T-cell (primary cell): ENCODE results near the gene EML4. TPM values are rescaled to one million over a fixed set of nuclear protein-coding genes. Genes with fewer than 3 reads are reported as not detected.
A peak's percentile ranks its signal among the peaks of the same experiment; 100 is the strongest.

ENCODE experiments used
- ATAC-seq, 4 experiments: fragments of 200-7000 bp in 3 of 4; fragments of 150-1000 bp in 1 of 4; cut with Tn5 transposase; replicated peaks in 1 of 4; 1 replicate in 3 of 4; 2 replicates in 1 of 4; pipeline ENCODE4 v1.10.0; 2021; ENCODE audit warnings: moderate library complexity in 3 of 4, mild to moderate bottlenecking in 2 of 4, moderate number of reproducible peaks in 1 of 4
- CTCF ChIA-PET, 2 donors: fragments of 300-600 bp; sonication (Branson Sonifier 250); formaldehyde crosslinking; loops; one replicate each; lab custom pipeline; 2022; ENCODE audit warnings: antibody characterized with exemption in 2 of 2; lab: Charles Lee
- POLR2A ChIA-PET, 2 donors: fragments of 300-600 bp; sonication (Branson Sonifier 250); formaldehyde crosslinking; loops; one replicate each; lab custom pipeline; 2022; ENCODE audit warnings: antibody characterized with exemption in 2 of 2; lab: Charles Lee
- DNase-seq, 35 experiments: peaks; one replicate each; pipeline versions ENCODE4 v3.0.0 to v3.0.0-alpha.2; 2013 to 2023
- H3K27ac ChIP-seq: one replicate; pipeline ENCODE4 v1.5.1; 2013; ENCODE audit warnings: low read length
- H3K27me3 ChIP-seq, 2 experiments: replicated peaks in 1 of 2; 1 replicate in 1 of 2; 2 replicates in 1 of 2; pipeline versions ENCODE4 v1.6.1 to v1.7.0; 2013; ENCODE audit warnings: low read length in 1 of 2, mixed read lengths in 1 of 2; ENCODE audit not compliant: control insufficient read depth in 2 of 2, insufficient read depth in 2 of 2; ENCODE audit errors: extremely low read depth in 1 of 2
- H3K36me3 ChIP-seq, 2 donors: 1 replicate in 1 of 2; 2 replicates in 1 of 2; pipeline versions ENCODE4 v1.6.1 to v1.7.0; 2013; ENCODE audit warnings: low read length in 1 of 2; ENCODE audit not compliant: control insufficient read depth in 2 of 2, insufficient read depth in 1 of 2; ENCODE audit errors: extremely low read depth in 1 of 2
- H3K4me1 ChIP-seq, 2 experiments: 1 replicate in 1 of 2; 2 replicates in 1 of 2; pipeline versions ENCODE4 v1.6.1 to v1.7.0; 2013; ENCODE audit warnings: low read length in 2 of 2, mixed read lengths in 1 of 2; ENCODE audit not compliant: insufficient read depth in 2 of 2, control insufficient read depth in 1 of 2; ENCODE audit errors: extremely low read depth in 1 of 2
- H3K4me3 ChIP-seq, 2 donors: 1 replicate in 1 of 2; 2 replicates in 1 of 2; pipeline versions ENCODE4 v1.5.1 to v1.7.0; 2013; ENCODE audit warnings: mild to moderate bottlenecking in 2 of 2, low read length in 1 of 2, moderate library complexity in 1 of 2; ENCODE audit not compliant: control insufficient read depth in 1 of 2; ENCODE audit errors: extremely low read depth in 1 of 2
- H3K9me3 ChIP-seq: 2 replicates; pipeline ENCODE4 v1.7.0; 2013
- H3K27ac Mint-ChIP-seq, 2 donors: one replicate each; pipeline ENCODE4 v1.8.0; 2020 to 2021; ENCODE audit warnings: mild to moderate bottlenecking in 2 of 2, mixed read lengths in 2 of 2
- H3K27me3 Mint-ChIP-seq, 2 donors: one replicate each; pipeline ENCODE4 v1.8.0; 2021 to 2022; ENCODE audit warnings: mixed read lengths in 2 of 2
- H3K36me3 Mint-ChIP-seq: one replicate; pipeline ENCODE4 v1.8.0; 2021; ENCODE audit warnings: mixed read lengths
- H3K4me1 Mint-ChIP-seq, 3 donors: one replicate each; pipeline ENCODE4 v1.8.0; 2020 to 2022; ENCODE audit warnings: mixed read lengths in 3 of 3, mild to moderate bottlenecking in 1 of 3
- H3K4me3 Mint-ChIP-seq, 3 donors: one replicate each; pipeline ENCODE4 v1.8.0; 2020 to 2022; ENCODE audit warnings: mild to moderate bottlenecking in 3 of 3, mixed read lengths in 3 of 3, moderate library complexity in 3 of 3
- H3K9me3 Mint-ChIP-seq, 3 donors: one replicate each; pipeline ENCODE4 v1.8.0; 2020 to 2022; ENCODE audit warnings: mixed read lengths in 3 of 3
- WGBS: methylation state at CpG from one replicate; pipeline ENCODE4 v1.1.5; 2013; ENCODE audit warnings: missing lambda C conversion rate; ENCODE audit not compliant: insufficient coverage; 5-methylcytosine and 5-hydroxymethylcytosine counted together
- total RNA-seq, 35 experiments: library from RNA in 6 of 35; stranded (reverse) in 6 of 35; fragments of 120-200 nt in 1 of 35; gene quantifications; one replicate each; pipeline versions ENCODE4 v1.2.1 to v1.2.4 and lab custom pipeline; 2013 to 2026

Gene EML4
- total RNA-seq, 5 donors from 2014 or later (not counting 1 experiment from before 2014, with no cell fraction given), result 101 to 223 (median 123) TPM

- ChIA-PET POLR2A (interaction anchor here (0.6 kb wide), 2 partner anchors 16 to 81 kb away, joined by 4 to 5 read pairs; no protein-coding TSS in a partner anchor), CTCF (interaction anchor here in 1 of 2 donors (1.0 kb wide), 2 partner anchors 8 to 54 kb away, joined by 3 to 4 read pairs; no protein-coding TSS in a partner anchor)
- Mint-ChIP-seq H3K27ac (peak overlapping the region; percentile 46 to 50), H3K4me3 (peak overlapping the region in 1 of 3 donors; percentile 8), H3K36me3 (peaks cover 5% of the 10 kb centered on the region), H3K4me1 (peaks cover 75 to 88% (median 87%) of the 10 kb centered on the region in 3 donors), H3K9me3 (no peaks in the 10 kb centered on the region), H3K27me3 (no peaks in the 10 kb centered on the region)
- Histone ChIP-seq H3K27me3 (no peaks in the 10 kb centered on the region), H3K9me3 (no peaks in the 10 kb centered on the region), H3K36me3 (no peaks in the 10 kb centered on the region), H3K4me3 (no peak overlapping the region), H3K27ac (no peak overlapping the region), H3K4me1 (peaks cover 2 to 27% of the 10 kb centered on the region in 2 experiments)
- WGBS, result no CpG with 5 or more reads among the region's 2 CpGs
- ATAC-seq (no peak), DNase-seq (no peak)
These were observed 67.8 kb downstream of the EML4 start for GRCh38 chr2:42236911-42237310.

- Mint-ChIP-seq H3K27ac (peak overlapping the region; percentile 52 to 66), H3K9me3 (no peaks in the 10 kb centered on the region), H3K36me3 (peaks cover 5% of the 10 kb centered on the region), H3K4me3 (peak overlapping the region in 1 of 3 donors; percentile 21), H3K4me1 (peaks cover 92 to 94% (median 94%) of the 10 kb centered on the region in 3 donors), H3K27me3 (no peaks in the 10 kb centered on the region)
- no peaks in the 10 kb centered on the region for H3K36me3 ChIP-seq
- no peak overlapping the region for H3K27ac ChIP-seq
- H3K4me1 ChIP-seq, result peaks cover 2 to 25% of the 10 kb centered on the region in 2 experiments
- no peaks in the 10 kb centered on the region for H3K27me3 ChIP-seq
- ChIA-PET CTCF (interaction anchor here (0.6 to 2.1 kb wide), 6 partner anchors 12 to 143 kb away, joined by 3 to 16 read pairs (median 4); no protein-coding TSS in a partner anchor), POLR2A (interaction anchor here in 1 of 2 donors (0.6 to 0.7 kb wide), 2 partner anchors 44 to 352 kb away, joined by 3 to 7 read pairs; no protein-coding TSS in a partner anchor)
- 55% methylated on average over 2 of the region's 7 CpGs for WGBS
- no peaks in the 10 kb centered on the region for H3K9me3 ChIP-seq
- no peak overlapping the region for H3K4me3 ChIP-seq
- DNase-seq (peak in 31 of 35 experiments; percentile 5 to 57 (median 28)), ATAC-seq (peak; percentile 64 to 83 (median 74))
These were observed 69.6 kb downstream of the EML4 start for GRCh38 chr2:42238644-42239288.

GRCh38 chr2:42239289-42239661, 70.1 kb downstream of the EML4 start:
- H3K9me3 Mint-ChIP-seq, result no peaks in the 10 kb centered on the region
- peaks cover 2 to 25% of the 10 kb centered on the region in 2 experiments for H3K4me1 ChIP-seq
- DNase-seq, result no peak
- peaks cover 91 to 92% (median 92%) of the 10 kb centered on the region in 3 donors for H3K4me1 Mint-ChIP-seq
- no peaks in the 10 kb centered on the region for H3K36me3 ChIP-seq
- H3K27ac Mint-ChIP-seq, result peak overlapping the region; percentile 50 to 83
- no peaks in the 10 kb centered on the region for H3K9me3 ChIP-seq
- no peak overlapping the region for H3K4me3 Mint-ChIP-seq
- CTCF ChIA-PET, result interaction anchor here (0.6 to 2.1 kb wide), 5 partner anchors 11 to 144 kb away, joined by 3 to 16 read pairs (median 7); no protein-coding TSS in a partner anchor
- H3K27me3 Mint-ChIP-seq, result no peaks in the 10 kb centered on the region
- no peak overlapping the region for H3K4me3 ChIP-seq
- no peaks in the 10 kb centered on the region for H3K27me3 ChIP-seq
- POLR2A ChIA-PET, result interaction anchor here (0.5 to 0.7 kb wide), 4 partner anchors 18 to 352 kb away, joined by 3 to 7 read pairs (median 5); no protein-coding TSS in a partner anchor
- ATAC-seq, result no peak
- no peak overlapping the region for H3K27ac ChIP-seq
- H3K36me3 Mint-ChIP-seq, result peaks cover under 1% of the 10 kb centered on the region
- WGBS, result no CpG with 5 or more reads among the region's 3 CpGs

- no peaks in the 10 kb centered on the region for H3K27me3 Mint-ChIP-seq
- CTCF ChIA-PET, result interaction anchor here (0.6 to 2.1 kb wide), 6 partner anchors 10 to 145 kb away, joined by 3 to 16 read pairs (median 6); no protein-coding TSS in a partner anchor
- Histone ChIP-seq H3K4me1 (peaks cover 2 to 23% of the 10 kb centered on the region in 2 experiments), H3K27me3 (no peaks in the 10 kb centered on the region), H3K27ac (no peak overlapping the region), H3K36me3 (no peaks in the 10 kb centered on the region), H3K9me3 (no peaks in the 10 kb centered on the region), H3K4me3 (no peak overlapping the region)
- H3K4me1 Mint-ChIP-seq, result peaks cover 92 to 95% (median 93%) of the 10 kb centered on the region in 3 donors
- H3K9me3 Mint-ChIP-seq, result no peaks in the 10 kb centered on the region
- peak overlapping the region; percentile 50 to 83 for H3K27ac Mint-ChIP-seq
- WGBS, result 71% methylated on average over 1 of the region's 1 CpG
- POLR2A ChIA-PET, result interaction anchor here (0.5 to 1.4 kb wide), 5 partner anchors 10 to 353 kb away, joined by 3 to 7 read pairs (median 4); no protein-coding TSS in a partner anchor
- DNase-seq (no peak), ATAC-seq (no peak)
- H3K36me3 Mint-ChIP-seq, result no peaks in the 10 kb centered on the region
- no peak overlapping the region for H3K4me3 Mint-ChIP-seq
These were observed 70.7 kb downstream of the EML4 start for GRCh38 chr2:42239811-42240210.

GRCh38 chr2:42241517-42241916, 72.4 kb downstream of the EML4 start:
- no peaks in the 10 kb centered on the region for H3K9me3 Mint-ChIP-seq
- H3K36me3 Mint-ChIP-seq, result peaks cover 8% of the 10 kb centered on the region
- no peak overlapping the region for H3K4me3 Mint-ChIP-seq
- Histone ChIP-seq H3K27ac (no peak overlapping the region), H3K9me3 (no peaks in the 10 kb centered on the region), H3K4me3 (no peak overlapping the region), H3K36me3 (peaks cover 0 to 7% of the 10 kb centered on the region in 2 donors), H3K4me1 (peaks cover 2 to 18% of the 10 kb centered on the region in 2 experiments), H3K27me3 (no peaks in the 10 kb centered on the region)
- no peaks in the 10 kb centered on the region for H3K27me3 Mint-ChIP-seq
- no peak for ATAC-seq
- H3K27ac Mint-ChIP-seq, result peak overlapping the region; percentile 25 to 76
- ChIA-PET CTCF (interaction anchor here (0.6 to 1.8 kb wide), 8 partner anchors 12 to 147 kb away, joined by 3 to 10 read pairs (median 4); no protein-coding TSS in a partner anchor), POLR2A (interaction anchor here (0.5 to 1.1 kb wide), 4 partner anchors 11 to 69 kb away, joined by 3 to 6 read pairs (median 4); no protein-coding TSS in a partner anchor)
- H3K4me1 Mint-ChIP-seq, result peaks cover 82 to 84% (median 84%) of the 10 kb centered on the region in 3 donors
- no CpG with 5 or more reads among the region's 4 CpGs for WGBS
- DNase-seq, result no peak

- POLR2A ChIA-PET, result interaction anchor here (0.7 to 1.2 kb wide), 3 partner anchors 9 to 312 kb away, joined by 3 to 6 read pairs (median 5); no protein-coding TSS in a partner anchor
- H3K4me3 Mint-ChIP-seq, result no peak overlapping the region
- H3K4me1 Mint-ChIP-seq, result peaks cover 73 to 80% (median 76%) of the 10 kb centered on the region in 3 donors
- WGBS, result no CpG with 5 or more reads among the region's 3 CpGs
- peak overlapping the region; percentile 41 to 76 for H3K27ac Mint-ChIP-seq
- ATAC-seq (no peak), DNase-seq (no peak)
- peaks cover 2 to 15% of the 10 kb centered on the region in 2 experiments for H3K4me1 ChIP-seq
- no peaks in the 10 kb centered on the region for H3K27me3 Mint-ChIP-seq
- peaks cover 5 to 15% of the 10 kb centered on the region in 2 donors for H3K36me3 ChIP-seq
- no peaks in the 10 kb centered on the region for H3K27me3 ChIP-seq
- no peaks in the 10 kb centered on the region for H3K9me3 Mint-ChIP-seq
- H3K36me3 Mint-ChIP-seq, result peaks cover 15% of the 10 kb centered on the region
- no peak overlapping the region for H3K4me3 ChIP-seq
- H3K9me3 ChIP-seq, result no peaks in the 10 kb centered on the region
- CTCF ChIA-PET, result interaction anchor here in 1 of 2 donors (0.6 to 1.8 kb wide), 3 partner anchors 14 to 152 kb away, joined by 3 to 7 read pairs (median 3); no protein-coding TSS in a partner anchor
- H3K27ac ChIP-seq, result no peak overlapping the region
These were observed 74.1 kb downstream of the EML4 start for GRCh38 chr2:42243297-42243696.
